Mononuclear cell (primary cell): ENCODE data around the gene CAPN14. TPM values are rescaled to one million over a fixed set of nuclear protein-coding genes. Genes with fewer than 3 reads are reported as not detected.
A peak's percentile ranks its signal among the peaks of the same experiment; 100 is the strongest.

Experiments used
- H3K27me3 ChIP-seq: 2 replicates; pipeline ENCODE4 v1.6.0; 2011; ENCODE audit warnings: low read length, control low read depth; ENCODE audit not compliant: insufficient read depth
- H3K4me1 ChIP-seq: 2 replicates; pipeline ENCODE4 v1.5.1; 2011; ENCODE audit warnings: mild to moderate bottlenecking, low read length, control low read depth; ENCODE audit not compliant: insufficient read depth
- H3K4me3 ChIP-seq: 2 replicates; pipeline ENCODE4 v1.5.1; 2011; ENCODE audit warnings: mild to moderate bottlenecking, low read length, moderate library complexity
- H3K9me3 ChIP-seq: 2 replicates; pipeline ENCODE4 v1.5.1; 2011; ENCODE audit warnings: low read depth, mild to moderate bottlenecking, control low read depth, low read length
- total RNA-seq: library from RNA; depleted of rRNA; stranded (reverse); fragments of >200 nt; gene quantifications from one replicate; pipeline ENCODE4 v1.2.3, GENCODE V29; 2012

Gene CAPN14
- total RNA-seq, 1 donor, result 0.21 TPM

- H3K4me3 ChIP-seq, result no peak overlapping the region
- H3K4me1 ChIP-seq, result peaks cover under 1% of the 10 kb centered on the region
- H3K27me3 ChIP-seq, result no peaks in the 10 kb centered on the region
- no peaks in the 10 kb centered on the region for H3K9me3 ChIP-seq
Observed at GRCh38 chr2:31170071-31170698, 47.1 kb downstream of the CAPN14 start.

DNA sequence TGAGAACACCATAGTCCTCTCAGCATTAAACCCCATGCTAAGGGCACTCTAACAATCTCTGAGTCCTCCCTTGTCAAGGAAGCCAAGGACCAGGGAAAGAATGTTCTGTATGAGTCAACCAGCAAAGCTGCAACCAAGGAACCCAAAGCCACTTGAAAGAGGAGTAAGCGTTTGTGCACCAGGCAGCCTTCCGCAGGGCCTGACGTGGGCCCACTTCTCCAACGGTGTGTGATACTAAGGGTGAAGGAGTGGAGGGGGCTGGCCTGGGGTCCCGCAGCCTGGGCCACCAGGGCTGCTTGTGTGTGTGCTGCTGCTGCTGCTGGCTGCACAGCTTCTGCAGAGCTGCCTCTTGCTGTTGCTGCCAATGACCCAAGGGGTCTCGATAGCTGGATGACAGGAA lies 49.0 kb downstream of the CAPN14 start:
- H3K27me3 ChIP-seq, result no peaks in the 10 kb centered on the region
- peaks cover 5% of the 10 kb centered on the region for H3K4me1 ChIP-seq
- H3K4me3 ChIP-seq, result no peak overlapping the region
- no peaks in the 10 kb centered on the region for H3K9me3 ChIP-seq

- Histone ChIP-seq H3K4me1 (peaks cover 5% of the 10 kb centered on the region), H3K4me3 (no peak overlapping the region), H3K9me3 (no peaks in the 10 kb centered on the region), H3K27me3 (no peaks in the 10 kb centered on the region)
Observed at GRCh38 chr2:31166925-31167324, 50.4 kb downstream of the CAPN14 start.

- H3K4me3 ChIP-seq, result no peak overlapping the region
- H3K4me1 ChIP-seq, result peaks cover 5% of the 10 kb centered on the region
- no peaks in the 10 kb centered on the region for H3K27me3 ChIP-seq
- H3K9me3 ChIP-seq, result no peaks in the 10 kb centered on the region
Observed at GRCh38 chr2:31163011-31163539, 54.2 kb downstream of the CAPN14 start.

GRCh38 chr2:31161637-31162036 lies 55.7 kb downstream of the CAPN14 start:
- Histone ChIP-seq H3K4me1 (peaks cover 5% of the 10 kb centered on the region), H3K27me3 (no peaks in the 10 kb centered on the region), H3K9me3 (no peaks in the 10 kb centered on the region), H3K4me3 (no peak overlapping the region)

DNA sequence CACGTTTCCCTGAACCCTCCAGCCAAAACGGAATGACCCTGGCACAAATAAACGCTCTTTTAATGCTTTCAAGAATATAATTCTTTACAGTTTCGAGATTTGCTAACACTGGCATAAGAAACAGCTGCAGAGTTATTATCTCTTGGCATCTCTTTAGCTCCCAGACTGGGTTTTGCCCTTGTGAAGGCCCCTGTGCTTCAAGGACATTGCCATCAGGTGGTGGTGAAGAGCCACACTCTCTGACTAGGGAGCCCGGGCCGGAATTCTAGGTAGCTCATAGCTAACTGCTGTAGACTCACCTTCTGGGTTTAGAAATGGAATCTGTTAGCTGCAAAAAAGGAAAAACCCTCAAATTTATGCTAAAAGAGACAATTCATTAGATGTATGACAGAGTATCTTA lies 65.8 kb downstream of the CAPN14 start:
- H3K9me3 ChIP-seq, result no peaks in the 10 kb centered on the region
- H3K27me3 ChIP-seq, result no peaks in the 10 kb centered on the region
- no peak overlapping the region for H3K4me3 ChIP-seq
- H3K4me1 ChIP-seq, result no peaks in the 10 kb centered on the region

DNA sequence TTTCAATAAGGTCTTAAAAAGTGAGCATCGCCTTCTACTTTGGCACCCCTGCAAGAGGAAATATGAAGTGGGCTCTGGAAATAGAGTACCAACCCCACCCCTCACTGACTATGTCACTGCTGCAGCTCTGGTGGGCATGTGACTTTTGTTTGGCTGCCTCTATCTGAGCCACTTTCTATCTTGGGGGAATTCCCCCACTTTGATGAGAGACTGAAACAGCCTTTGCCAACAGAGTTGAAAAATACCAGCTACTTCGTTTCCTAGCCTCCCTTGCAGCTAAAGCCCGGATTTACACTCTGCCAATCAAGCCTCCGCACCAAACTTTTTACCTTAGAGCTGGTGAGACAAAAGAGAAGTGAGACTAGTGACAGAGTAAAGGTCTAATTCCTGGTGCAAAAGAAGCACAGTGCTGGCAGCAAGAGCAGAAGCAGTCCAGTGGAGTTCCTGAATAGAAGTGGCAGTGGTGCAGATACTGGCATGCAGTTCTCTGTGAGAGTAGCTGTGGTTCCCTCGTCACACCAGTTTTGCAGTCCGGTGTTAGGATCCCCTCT lies 67.1 kb downstream of the CAPN14 start:
- no peak overlapping the region for H3K4me3 ChIP-seq
- no peaks in the 10 kb centered on the region for H3K4me1 ChIP-seq
- H3K9me3 ChIP-seq, result no peaks in the 10 kb centered on the region
- H3K27me3 ChIP-seq, result no peaks in the 10 kb centered on the region

GRCh38 chr2:31148514-31148913 lies 68.8 kb downstream of the CAPN14 start:
- Histone ChIP-seq H3K4me3 (no peak overlapping the region), H3K4me1 (no peaks in the 10 kb centered on the region), H3K9me3 (no peaks in the 10 kb centered on the region), H3K27me3 (no peaks in the 10 kb centered on the region)

GRCh38 chr2:31147645-31148044 lies 69.7 kb downstream of the CAPN14 start:
- Histone ChIP-seq H3K27me3 (no peaks in the 10 kb centered on the region), H3K4me1 (no peaks in the 10 kb centered on the region), H3K9me3 (no peaks in the 10 kb centered on the region), H3K4me3 (no peak overlapping the region)

- Histone ChIP-seq H3K9me3 (no peaks in the 10 kb centered on the region), H3K4me3 (no peak overlapping the region), H3K27me3 (peaks cover 12% of the 10 kb centered on the region), H3K4me1 (peaks cover 17% of the 10 kb centered on the region)
Observed at GRCh38 chr2:31142110-31142509, 75.2 kb downstream of the CAPN14 start.

- H3K4me1 ChIP-seq, result peaks cover 22% of the 10 kb centered on the region
Observed at GRCh38 chr2:31141443-31142085, 75.8 kb downstream of the CAPN14 start.

DNA sequence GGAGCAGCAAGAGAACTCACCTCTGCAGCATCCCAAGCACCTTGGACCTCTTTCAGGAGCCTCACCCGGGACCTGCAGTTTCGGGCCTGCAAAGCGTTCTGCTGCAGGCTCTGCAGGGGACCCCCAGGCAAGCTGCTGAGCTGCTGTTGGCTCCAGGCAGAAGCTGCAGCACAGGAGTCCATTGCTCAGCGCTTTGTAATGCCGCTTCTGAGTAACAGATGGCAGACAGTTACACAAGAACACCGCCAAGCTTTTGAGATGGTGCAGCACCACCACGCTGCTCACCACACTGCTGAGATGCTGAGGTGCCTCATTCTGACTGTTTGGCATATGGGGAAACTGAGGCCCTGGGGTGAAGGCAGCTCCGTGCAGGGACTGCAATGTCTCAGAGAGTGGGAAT lies 77.2 kb downstream of the CAPN14 start:
- Histone ChIP-seq H3K4me3 (no peak overlapping the region), H3K4me1 (peaks cover 22% of the 10 kb centered on the region), H3K27me3 (peaks cover 24% of the 10 kb centered on the region), H3K9me3 (no peaks in the 10 kb centered on the region)

More at GRCh38 chr2:31141443-31142085, 75.8 kb downstream of the CAPN14 start:
- no peak overlapping the region for H3K4me3 ChIP-seq
- peaks cover 17% of the 10 kb centered on the region for H3K27me3 ChIP-seq
- H3K9me3 ChIP-seq, result no peaks in the 10 kb centered on the region

DNA sequence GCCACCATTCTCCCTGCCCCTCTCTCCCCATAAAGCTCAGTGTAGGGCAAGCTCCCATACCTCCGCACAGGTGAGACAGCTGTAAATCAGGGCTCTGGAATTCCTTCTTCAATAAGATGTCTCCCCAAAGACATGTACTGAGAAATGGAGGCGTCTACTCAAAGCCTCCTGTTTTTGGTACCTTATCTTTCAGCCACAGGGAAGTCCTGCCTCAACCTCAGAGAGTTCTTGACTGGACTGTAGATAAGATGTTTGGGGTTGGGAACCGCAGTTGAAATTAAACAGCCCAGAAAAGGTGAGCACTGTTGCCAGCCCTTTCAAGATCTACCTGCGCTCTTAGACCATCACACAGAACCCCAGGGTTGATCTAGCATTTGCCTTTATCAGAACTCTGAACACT lies 77.6 kb downstream of the CAPN14 start:
- Histone ChIP-seq H3K27me3 (peaks cover 24% of the 10 kb centered on the region), H3K4me1 (peaks cover 22% of the 10 kb centered on the region), H3K9me3 (no peaks in the 10 kb centered on the region), H3K4me3 (no peak overlapping the region)

GRCh38 chr2:31138037-31138962 lies 79.0 kb downstream of the CAPN14 start, which contains the start of gene GALNT14:
TSS of gene GALNT14 (minus strand) at chr2:31138440. CDS start at chr2:31138086, 354 bp downstream.
- no peaks in the 10 kb centered on the region for H3K9me3 ChIP-seq
- peak within 1 kb of the TSS; percentile 36 for H3K4me3 ChIP-seq
- peaks cover 24% of the 10 kb centered on the region for H3K27me3 ChIP-seq
- H3K4me1 ChIP-seq, result peaks cover 22% of the 10 kb centered on the region
